ENCODE results near the gene PRKN.
A peak's percentile ranks its signal among the peaks of the same experiment; 100 is the strongest.

Gene PRKN

DNA sequence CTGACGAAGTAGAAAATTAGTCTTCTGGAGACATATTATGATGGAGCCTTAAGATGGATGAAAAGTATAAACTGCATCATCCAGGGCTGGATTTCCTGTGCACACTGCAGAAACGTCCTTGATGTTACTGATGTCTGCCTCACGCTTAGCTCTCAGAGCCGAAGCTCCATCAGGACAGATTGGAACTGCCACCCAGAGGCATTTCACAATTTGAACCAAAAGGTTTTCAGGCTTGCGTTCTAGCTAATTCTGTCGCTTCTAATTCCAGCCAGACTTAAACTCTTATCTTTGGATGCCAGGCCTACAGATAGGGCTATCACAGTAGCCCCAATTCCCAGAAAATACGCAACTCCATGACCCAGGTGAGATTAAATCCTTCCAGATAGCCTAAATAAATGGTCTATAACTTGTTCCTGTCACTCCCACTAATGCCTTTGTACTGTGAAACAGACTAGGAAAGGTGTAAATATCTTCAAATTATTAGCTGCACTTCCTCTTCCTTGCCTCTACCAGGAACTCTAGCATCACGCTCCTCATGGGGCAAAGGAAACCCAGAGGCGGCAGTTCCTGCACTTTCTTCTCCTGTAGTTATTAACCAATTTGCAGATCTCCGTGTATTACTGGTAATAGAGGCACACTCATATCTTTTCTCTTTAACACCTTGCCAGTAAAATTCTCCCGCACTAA is 634.6 kb downstream of the PRKN start:
- DNase-seq = no peak

DNA sequence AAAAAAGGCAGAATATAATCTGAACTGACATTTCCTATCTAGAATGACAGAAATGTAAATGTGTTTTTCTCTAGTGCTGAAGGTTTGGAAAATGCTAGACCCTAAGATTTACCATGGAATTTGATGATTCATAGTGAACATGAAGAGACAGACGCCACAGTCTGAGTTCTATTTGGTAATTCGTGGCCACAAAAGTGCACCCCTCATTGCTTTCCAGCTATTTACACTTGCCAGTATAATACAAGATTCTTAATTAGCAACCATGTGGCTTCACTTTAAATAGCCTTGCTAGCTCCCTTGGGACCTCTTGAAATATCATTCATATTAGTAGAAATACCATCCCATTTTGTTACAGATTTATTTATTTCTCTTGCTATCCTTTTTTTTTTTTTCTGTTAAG is 636.8 kb downstream of the PRKN start:
- DNase-seq = no peak

DNA sequence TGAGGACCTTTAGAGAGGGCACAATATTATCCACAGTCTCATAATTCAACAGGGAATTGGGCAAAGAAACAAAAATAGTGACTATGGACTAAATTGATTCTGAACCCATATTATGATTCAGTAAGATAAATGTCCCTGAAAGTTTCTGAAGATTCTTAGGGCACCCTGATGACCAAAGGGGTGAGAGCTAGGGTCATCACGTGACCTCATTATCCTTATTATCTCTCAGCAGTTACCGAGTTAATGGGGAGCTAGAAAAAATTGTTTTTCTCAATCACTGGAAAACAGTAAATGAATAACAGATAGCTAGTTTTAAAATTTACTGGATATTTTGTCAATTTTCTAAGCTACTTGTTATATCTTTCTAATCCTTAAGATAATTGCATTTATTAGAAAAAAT is 639.5 kb downstream of the PRKN start:
- DNase-seq = no peak

DNA sequence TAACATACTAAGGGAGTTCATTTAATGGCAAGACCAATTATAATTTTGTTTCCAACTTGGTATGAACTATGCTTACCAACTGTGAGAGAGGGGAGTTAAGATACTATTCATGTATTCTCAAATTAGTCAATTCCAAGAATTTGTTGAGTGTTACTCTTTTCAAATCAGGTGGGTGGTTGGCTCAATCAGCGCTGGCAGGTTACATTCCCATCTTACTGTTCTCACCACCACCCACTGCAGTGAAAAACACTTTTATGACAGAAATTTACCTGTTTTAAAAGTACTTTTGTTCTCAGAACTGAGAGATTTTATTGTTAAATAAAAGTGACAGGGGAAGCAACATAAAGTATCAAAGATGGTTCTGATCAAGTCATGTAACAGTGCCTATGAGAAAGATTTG is 642.0 kb downstream of the PRKN start:
- no peak for DNase-seq

DNA sequence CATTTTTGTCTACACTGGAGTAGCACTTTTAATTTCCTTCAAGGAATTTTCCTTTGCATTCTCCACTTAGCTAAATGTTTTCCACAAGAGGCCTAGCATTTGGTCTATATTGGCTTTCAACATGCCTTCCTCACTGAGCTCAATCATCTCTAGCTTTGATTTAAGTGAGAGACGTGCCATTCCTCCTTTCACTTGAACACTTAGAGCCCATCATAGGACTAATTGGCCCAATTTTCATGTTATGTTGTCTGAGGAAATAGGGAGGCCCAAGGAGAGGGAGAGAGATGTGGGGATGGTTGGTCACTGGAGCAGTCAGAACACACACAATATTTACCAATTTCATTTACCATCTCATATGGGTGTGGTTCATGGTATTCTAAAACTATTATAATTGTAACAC is 645.0 kb downstream of the PRKN start:
- no peak for DNase-seq

DNA sequence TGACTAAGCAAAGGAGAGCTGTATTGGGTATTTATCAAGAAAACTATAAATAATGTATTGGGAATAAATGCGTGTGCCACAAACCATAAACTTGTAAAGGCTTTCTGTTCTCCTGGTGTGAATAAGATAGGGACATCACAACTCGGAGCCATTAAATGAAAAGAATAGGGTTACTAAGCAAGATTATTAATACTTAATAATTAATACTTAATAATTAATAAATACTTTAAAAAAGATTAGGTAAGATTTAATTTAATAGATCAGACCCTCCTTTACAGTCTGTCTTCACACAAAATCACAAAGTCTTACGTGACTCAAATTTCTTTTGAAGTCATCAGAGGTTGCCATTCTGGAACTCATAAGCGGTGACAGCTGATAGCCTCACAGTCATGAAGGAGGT is 648.9 kb downstream of the PRKN start:
- no peak for DNase-seq

DNA sequence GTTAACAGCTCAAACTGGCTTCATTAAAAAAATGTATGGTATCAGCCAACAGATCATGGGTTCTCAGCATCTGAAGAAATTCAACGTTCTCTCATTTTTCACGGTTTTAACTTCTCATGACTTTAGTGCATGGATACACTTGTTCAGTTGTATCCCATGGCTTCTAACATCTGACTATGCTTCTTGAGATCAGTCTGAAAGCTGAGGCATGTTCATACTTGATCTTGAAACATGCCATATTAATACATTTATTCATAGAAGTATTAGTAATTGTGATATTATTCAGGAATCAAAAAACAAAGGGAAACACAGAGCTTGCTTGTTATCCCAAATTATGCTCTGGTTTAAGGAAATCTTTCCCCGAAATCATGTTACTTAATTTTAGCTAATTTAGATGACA is 649.4 kb downstream of the PRKN start:
- no peak for DNase-seq

DNA sequence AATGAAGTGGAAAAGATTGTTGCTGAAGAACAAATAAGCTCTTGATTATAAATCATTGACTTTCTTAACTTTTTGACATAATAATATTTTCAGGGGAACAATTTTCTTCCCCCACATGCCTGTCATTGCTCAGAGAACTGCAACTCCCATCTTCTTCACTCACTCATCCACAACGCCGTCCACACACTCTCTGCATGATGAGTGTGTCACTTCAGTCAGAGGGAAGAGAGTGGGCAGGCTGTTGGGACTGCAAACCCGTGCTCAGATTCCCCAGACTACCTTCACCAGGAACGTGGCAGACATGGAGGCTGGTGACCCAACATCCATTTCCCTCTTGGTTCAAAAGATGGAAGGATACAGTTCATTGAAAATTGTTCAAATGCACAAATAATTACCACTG is 650.8 kb downstream of the PRKN start:
- DNase-seq = no peak

DNA sequence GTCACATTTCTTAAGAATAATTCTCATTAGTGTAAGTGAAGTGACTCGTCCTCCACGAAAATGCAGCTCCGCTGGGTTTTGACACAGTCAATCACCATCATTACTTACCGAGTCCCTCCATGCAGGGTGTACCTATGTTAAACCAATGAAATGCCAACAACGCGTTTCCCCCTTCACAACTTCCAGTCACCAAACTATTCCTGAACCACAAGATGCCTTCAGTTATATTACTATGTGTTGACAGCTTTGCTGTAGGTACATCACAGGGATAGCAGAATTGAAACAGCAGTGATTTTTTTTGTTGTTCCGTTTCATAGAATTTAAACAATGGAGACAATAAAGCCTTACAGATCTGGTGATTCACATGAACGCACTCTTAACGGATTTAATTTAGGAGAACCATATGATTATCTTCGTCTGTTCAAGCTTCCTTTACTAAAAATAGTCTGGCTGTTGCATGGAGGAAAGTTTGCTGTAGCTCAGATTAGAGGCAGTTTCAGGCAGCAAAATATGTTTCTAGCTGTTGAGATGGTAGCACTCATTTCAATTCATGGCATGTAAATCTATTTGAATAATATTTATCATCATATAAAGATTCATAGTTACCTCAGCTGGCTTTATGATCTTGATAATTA is 652.8 kb downstream of the PRKN start:
- no peak for DNase-seq

DNA sequence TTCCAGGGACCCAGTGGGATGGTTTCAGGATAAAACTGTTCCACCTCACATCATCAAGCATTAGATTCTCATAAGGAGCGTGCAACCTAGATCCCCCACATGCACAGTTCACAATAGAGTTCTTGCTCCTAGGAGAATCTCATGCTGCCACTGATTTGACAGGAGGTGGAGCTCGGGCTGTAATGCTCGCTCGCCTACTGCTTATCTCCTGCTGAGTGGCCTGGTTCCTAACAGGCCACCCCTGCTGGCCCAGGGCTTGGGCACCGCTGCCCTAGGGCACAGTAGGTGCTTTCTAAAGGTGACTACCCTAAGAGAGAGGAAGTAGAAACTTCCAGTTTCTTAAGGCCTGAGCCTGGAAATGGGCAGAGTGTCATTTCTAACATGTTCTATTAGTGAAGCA is 656.9 kb downstream of the PRKN start:
- no peak for DNase-seq

DNA sequence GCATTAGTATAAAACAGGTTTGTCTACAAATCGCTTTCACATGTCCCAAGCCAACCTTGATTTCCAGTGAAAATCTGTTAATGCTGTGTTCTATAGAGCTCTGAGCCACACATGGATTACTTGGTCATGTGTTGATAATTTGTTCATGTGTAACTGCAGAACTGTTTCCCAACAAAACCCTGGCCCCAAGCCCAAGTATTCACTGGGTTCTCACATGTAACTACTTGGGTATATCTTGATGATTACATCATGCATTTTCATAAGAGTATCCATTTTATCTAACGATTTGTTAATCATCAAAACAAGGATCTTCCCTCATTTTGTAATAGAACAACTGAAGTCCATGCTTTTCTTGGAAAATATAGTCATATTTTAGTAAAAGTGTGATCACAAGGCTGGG is 657.6 kb downstream of the PRKN start:
- DNase-seq = no peak

DNA sequence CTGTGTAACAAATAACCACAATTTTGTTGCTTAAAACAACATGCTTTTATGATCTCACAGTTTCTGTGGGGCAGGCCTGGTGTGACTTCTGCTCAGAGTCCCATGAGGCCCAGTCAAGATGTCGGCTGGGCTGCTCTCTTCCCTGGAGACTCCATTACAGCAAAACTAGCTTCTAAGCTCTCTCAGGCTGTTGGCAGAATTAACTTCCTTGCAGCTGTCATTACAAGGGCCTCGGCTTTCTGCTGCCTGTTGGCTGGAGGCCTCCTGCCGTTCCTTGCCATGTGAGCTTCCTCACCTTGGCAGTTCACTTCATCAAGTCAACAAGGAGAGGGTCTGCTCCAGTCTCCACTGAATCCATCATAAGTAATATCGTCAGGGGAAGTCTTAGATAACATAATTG is 659.2 kb downstream of the PRKN start:
- DNase-seq = no peak

DNA sequence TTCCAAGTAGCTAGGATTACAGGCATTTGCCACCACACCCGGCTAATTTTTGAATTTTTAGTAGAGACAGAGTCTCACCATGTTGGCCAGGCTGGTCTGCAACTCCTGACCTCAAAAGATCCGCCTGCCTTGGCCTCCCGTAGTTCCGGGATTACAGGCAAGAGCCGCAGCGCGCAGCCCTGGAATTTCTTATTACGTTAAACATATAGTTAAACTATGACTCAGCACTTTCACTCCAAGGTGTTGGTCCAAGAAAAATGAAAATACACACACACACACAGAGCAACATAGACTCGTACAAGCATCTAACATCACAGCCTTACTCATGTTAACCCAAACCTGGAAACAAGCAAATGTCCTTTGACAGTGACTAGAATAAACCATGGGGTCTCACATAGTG is 663.9 kb downstream of the PRKN start:
- DNase-seq = no peak

DNA sequence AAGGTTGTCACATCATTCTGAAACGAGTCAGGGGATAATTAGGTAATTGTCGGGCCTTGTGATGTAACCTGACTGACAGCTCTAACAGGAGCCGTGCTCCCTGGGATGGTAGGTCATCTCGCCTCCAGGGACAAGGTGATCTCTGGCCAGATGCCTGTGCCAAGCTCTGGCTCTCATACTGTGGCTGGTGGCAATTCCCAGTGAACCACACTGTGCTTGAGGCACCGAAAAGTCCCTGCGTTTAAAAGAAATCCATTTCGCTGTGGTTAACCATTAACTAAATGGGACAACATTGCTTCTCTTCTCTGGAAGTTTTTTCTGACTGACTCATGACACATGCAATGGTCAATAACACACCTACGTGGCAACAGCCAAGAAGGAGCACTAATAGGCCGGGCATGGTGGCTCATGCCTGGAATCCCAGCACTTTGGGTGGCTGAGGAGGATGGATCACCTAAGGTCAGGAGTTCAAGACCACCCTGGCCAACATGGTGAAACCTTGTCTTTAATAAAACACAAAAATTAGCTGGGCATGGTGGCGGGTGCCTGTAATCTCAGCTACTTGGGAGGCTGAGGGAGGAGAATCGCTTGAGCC is 669.2 kb downstream of the PRKN start:
- no peak for DNase-seq

DNA sequence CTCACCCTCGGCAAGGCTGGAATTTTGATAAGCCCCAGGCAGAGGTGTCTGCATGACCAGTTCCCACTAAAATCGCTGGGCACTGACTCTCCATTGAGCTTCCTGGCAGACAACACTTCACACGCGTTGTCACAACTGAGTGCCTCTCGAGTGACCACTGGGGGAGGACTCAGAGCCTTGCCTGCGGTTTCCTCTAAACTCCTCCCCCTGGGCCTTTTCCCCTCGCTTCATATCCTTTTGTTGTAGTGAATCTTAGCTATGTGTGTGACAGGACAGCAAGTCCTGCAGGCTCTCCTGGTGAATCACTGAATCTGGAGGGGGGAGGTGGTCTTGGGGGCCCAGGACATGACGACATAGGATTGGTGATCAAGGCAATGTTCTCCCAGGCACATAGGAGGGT is 670.8 kb downstream of the PRKN start:
- peak; percentile 19 for DNase-seq

DNA sequence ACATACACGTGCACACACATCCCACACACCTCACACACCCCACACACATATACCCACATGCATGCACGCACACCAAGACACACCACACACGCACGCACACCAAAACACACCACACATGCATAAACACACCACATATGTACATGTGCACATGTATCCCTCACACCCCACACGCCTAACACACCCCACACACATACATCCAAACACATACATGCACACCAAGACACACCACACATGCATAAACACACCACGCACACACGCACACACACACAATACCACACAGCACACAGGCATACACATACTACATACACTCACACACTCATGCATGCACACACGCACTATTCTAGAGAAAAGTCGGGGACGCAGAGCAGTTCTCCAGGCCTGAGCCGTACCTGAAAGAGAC is 671.5 kb downstream of the PRKN start:
- no peak for DNase-seq

DNA sequence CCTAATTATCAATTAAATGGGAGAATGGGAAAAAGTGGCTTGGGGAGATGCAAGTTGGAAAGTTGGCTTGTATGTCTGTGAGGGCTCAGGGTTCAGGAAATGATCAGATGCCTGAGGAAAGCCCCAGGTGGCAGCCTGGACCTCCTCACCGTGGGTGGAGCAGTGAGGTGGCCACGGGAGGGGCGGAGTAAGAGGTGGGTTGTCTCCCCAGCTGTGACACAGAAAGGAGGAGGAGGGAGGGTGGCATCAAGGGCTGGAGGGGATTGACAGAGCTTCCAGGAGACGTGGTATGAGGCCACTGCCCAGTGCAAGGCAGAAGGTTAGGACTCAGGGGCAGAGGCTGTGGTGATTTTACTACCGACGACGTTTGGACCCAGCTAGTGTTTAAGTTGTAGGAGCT is 672.2 kb downstream of the PRKN start:
- no peak for DNase-seq

DNA sequence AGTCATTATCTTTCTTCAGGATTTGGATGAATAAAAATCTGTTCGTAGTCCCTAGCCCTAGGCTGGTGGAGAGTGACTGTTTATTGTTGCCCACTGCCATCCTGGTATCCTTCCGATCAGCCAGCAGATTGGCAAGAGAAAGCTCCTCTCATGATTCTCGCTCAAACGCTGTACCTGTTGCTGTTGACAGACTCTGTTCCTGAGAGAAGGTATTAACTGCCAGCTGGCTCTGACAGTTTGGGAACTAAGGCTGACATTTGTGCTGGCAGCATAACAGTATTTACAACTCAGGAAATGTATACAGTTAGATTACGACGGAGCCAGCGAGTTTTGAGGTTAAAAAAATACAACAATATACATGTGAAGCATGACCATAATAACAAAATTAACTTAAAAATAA is 674.5 kb downstream of the PRKN start:
- no peak for DNase-seq

DNA sequence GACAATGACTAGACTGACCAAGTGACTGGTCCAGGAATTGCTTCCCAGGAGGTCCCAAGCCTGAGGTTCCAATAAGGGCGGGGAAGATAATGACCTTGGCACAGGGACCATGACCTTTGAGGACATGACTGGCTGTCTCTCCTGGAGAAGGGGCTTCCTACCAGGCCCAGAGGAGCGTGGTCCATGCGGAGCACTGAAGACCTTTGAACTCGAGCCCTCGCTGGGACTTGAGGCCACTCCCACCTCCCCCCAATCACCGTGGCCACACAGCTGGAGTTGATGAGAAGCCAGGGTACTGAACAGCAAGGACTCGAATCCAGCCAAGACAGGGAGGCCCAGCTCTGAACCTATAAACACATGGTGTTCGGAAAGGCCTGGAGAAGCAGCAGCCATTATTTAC is 677.0 kb downstream of the PRKN start:
- no peak for DNase-seq

DNA sequence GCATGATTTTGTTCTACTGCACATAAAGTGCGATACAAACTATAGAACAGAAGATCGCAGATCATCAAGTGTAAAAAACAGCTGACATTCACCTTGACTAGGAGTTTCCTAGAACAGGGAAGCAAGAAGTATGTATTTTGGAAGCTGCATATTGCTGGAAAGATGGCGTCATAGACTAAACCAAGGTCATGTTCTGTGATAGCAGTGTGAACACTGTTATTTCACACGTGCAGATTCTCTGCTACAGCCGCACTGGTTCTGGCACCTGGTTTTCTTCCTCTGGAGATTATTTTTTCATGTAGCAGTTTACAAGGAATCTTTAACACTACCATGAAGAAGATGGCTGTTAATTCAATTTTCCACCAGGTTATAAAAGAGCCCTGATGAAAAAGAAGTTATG is 681.2 kb downstream of the PRKN start:
- DNase-seq = no peak

DNA sequence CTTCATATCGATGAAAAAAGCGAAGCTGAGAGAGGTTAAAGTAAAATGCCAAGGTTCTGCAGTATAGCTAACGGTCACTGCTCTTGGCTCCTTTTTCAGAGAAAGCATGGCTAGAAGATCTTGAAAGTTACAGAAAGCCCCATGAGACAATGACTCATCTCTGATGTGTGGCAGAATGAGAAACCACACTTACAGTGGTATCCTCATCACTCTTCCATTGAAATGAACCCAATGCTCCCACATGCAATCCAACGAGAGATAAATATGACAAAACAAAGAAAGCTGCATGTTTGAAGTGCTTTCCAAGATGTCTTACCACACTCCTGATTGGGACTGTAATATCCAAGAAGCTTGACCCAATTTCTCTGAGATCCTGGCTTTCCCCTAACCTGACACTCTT is 694.9 kb downstream of the PRKN start:
- DNase-seq = no peak

DNA sequence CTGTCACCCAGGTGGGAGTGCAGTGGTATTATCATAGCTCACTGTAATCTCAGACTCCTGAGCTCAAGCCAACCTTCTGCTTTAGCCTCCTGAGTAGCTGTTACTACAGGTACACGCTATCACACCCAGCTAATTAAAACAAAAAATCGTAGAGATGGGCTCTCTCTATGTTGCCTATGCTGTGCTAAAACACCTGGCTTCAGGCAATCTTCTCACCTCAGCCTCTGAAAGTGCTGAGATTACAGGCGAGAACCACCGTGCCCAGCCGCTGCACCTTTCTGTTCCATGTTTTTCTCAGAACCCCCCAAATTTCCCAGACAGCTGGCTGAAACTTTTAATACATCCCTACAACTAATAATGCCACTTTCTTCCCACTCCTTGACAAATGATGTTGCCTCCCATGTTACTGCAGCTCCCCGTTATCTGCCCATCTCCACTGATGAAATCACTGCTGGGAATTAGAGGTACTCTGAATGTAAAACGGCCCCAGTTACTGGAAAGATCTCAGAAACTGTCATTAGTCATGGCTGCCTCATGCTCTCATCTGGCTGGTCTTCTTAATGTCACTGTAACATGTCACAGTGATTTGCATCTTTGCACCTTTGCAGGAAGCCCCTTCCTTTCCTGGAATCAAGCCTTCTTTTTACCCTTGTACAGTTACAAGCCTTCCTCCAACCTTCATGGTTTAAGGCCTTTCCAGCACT is 697.5 kb downstream of the PRKN start:
- no peak for DNase-seq

DNA sequence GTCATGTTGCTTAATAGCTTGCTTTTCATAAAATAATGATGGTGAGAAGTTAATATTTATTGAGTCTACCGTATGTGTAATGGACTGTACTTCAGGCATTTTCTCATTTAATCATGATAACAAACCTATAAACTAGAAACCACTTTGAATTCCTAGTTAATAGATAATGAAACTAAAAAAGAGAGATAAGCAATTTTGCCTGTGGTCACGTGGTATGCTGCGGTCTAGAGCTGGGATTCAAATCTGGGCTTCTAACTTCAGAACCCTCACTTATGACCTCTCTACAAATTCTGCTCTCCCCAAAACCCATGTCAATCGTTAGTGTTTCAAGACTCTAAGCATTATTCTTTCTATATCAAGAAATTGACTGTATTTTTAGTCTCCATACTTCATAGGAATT is 700.7 kb downstream of the PRKN start:
- no peak for DNase-seq

DNA sequence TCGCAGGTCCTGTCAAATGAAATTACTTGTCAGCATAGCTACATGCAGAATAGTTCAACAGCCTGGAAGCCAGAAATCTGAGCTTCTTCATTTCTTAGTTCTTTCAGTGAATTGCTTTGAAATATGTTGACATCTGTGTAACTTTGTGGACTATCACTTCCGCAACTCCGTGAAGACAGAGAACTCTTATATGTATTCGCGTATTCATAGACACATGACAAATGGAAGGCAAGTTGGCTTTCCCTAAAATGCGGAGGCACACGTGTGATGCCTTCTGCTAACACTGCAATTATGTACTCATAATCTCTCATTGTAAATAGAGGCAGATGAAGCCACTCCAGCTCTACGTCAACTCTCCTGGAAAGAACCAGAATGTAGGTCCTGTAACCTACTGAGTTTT is 701.5 kb downstream of the PRKN start:
- no peak for DNase-seq
